GM23248 (cell line): ENCODE results near the gene KCNIP1. TPM values are rescaled to one million over a fixed set of nuclear protein-coding genes. Genes with fewer than 3 reads are reported as not detected.
"Not testable (repeated sequence)": the region's sequence is repeated elsewhere in the genome, so short reads cannot be mapped to it uniquely, and the experiment has no call there.

Experiments
- DNase-seq: peaks from one replicate; pipeline ENCODE4 v3.0.0-alpha.2; 2015
- H2AFZ ChIP-seq: fragments of 200-600 bp; sonication (generic); 2 replicates; pipeline ENCODE4 v1.6.1; 2016; ENCODE audit warnings: antibody characterized with exemption
- H3F3A ChIP-seq: fragments of 200-600 bp; sonication (generic); 2 replicates; pipeline ENCODE4 v1.6.1; 2016; ENCODE audit warnings: mild to moderate bottlenecking, antibody characterized with exemption, mixed run types; ENCODE audit not compliant: insufficient read depth
- H3K27ac ChIP-seq: fragments of 200-600 bp; sonication (generic); 2 replicates; pipeline ENCODE4 v1.5.1; 2016; ENCODE audit warnings: mild to moderate bottlenecking
- H3K27me3 ChIP-seq: fragments of 200-600 bp; sonication (generic); replicated peaks from 2 replicates; pipeline ENCODE4 v1.6.1; 2016; ENCODE audit warnings: mild to moderate bottlenecking; ENCODE audit not compliant: insufficient read depth
- H3K36me3 ChIP-seq: fragments of 200-600 bp; sonication (generic); 2 replicates; pipeline ENCODE4 v1.6.1; 2016; ENCODE audit warnings: low read depth, mild to moderate bottlenecking
- H3K4me1 ChIP-seq: fragments of 200-600 bp; sonication (generic); 2 replicates; pipeline ENCODE4 v1.6.1; 2016; ENCODE audit warnings: mild to moderate bottlenecking; ENCODE audit not compliant: insufficient read depth
- H3K4me2 ChIP-seq: fragments of 200-600 bp; sonication (generic); one replicate; pipeline ENCODE4 v1.6.1; 2016; ENCODE audit warnings: mild to moderate bottlenecking; ENCODE audit not compliant: unreplicated experiment
- H3K4me3 ChIP-seq: fragments of 200-600 bp; sonication (generic); 2 replicates; pipeline ENCODE4 v1.5.1; 2016; ENCODE audit warnings: mild to moderate bottlenecking
- H3K79me2 ChIP-seq: fragments of 200-600 bp; sonication (generic); 2 replicates; pipeline ENCODE4 v1.6.1; 2016; ENCODE audit warnings: mild to moderate bottlenecking; ENCODE audit not compliant: insufficient read depth
- H3K9ac ChIP-seq: fragments of 200-600 bp; sonication (generic); 2 replicates; pipeline ENCODE4 v1.6.1; 2016; ENCODE audit warnings: mild to moderate bottlenecking
- H3K9me2 ChIP-seq: fragments of 200-600 bp; sonication (generic); 2 replicates; pipeline ENCODE4 v1.6.1; 2016; ENCODE audit warnings: mixed run types, mild to moderate bottlenecking, moderate library complexity; ENCODE audit not compliant: insufficient read depth
- H3K9me3 ChIP-seq: fragments of 200-600 bp; sonication (generic); one replicate; pipeline ENCODE4 v1.6.1; 2017; ENCODE audit warnings: low read depth
- H4K20me1 ChIP-seq: fragments of 200-600 bp; sonication (generic); 2 replicates; pipeline ENCODE4 v1.6.0; 2016; ENCODE audit not compliant: insufficient read depth
- EZH2 ChIP-seq: fragments of 200-600 bp; sonication (generic); IDR thresholded peaks from 2 replicates; pipeline ENCODE4 v1.6.1; 2018; ENCODE audit warnings: antibody characterized with exemption, mild to moderate bottlenecking; ENCODE audit not compliant: insufficient read depth, poor library complexity, severe bottlenecking
- EZH2phosphoT487 ChIP-seq: fragments of 200-600 bp; sonication (generic); IDR thresholded peaks from 2 replicates; pipeline ENCODE4 v1.6.1; 2018; ENCODE audit warnings: antibody characterized with exemption, moderate library complexity, mild to moderate bottlenecking, low read depth; ENCODE audit not compliant: insufficient read depth
- WGBS, 2 experiments: methylation state at CpG; one replicate each; pipeline ENCODE4 v1.1.6; 2015 to 2017; ENCODE audit warnings: low lambda C conversion rate in 2 of 2, low coverage in 1 of 2; ENCODE audit errors: missing lambda C conversion rate in 2 of 2; 5-methylcytosine and 5-hydroxymethylcytosine counted together
- in situ Hi-C: fragments of 300-500 bp; cut with MboI; formaldehyde crosslinking; loops from 2 replicates; pipeline ENCODE4 v1.15.0; 2020
- polyA plus RNA-seq: library from polyadenylated mRNA; unstranded; fragments of >200 nt; fragmentation: Nextera tagmentation; extraction: Ambion mirVana; gene quantifications from 2 replicates; pipeline ENCODE4 v1.2.1, GENCODE V29; 2016
- total RNA-seq: library from RNA; depleted of rRNA; stranded (reverse); fragments of >200 nt; shearing (Covaris generic); gene quantifications from 2 replicates; pipeline ENCODE4 v1.2.3, GENCODE V29; 2014

Gene KCNIP1
- total and polyA plus RNA-seq, 2 experiments from 2014 or later: not detected

GRCh38 chr5:170750791-170751190 lies 247.0 kb downstream of the KCNIP1 start:
- Histone ChIP-seq H3F3A (no peaks in the 10 kb centered on the region), H3K9me3 (no peaks in the 10 kb centered on the region), H3K9me2 (no peaks in the 10 kb centered on the region), H3K4me3 (no peak overlapping the region), H3K27ac (no peak overlapping the region), H3K4me2 (no peak overlapping the region), H3K9ac (no peak overlapping the region), H2AFZ (no peak overlapping the region), H4K20me1 (no peaks in the 10 kb centered on the region), H3K4me1 (no peaks in the 10 kb centered on the region), H3K36me3 (no peaks in the 10 kb centered on the region), H3K79me2 (no peaks in the 10 kb centered on the region), H3K27me3 (peaks cover 21% of the 10 kb centered on the region; the same call in 1 of the 2 replicates)
- in situ Hi-C loops: no loop called here
- no peak for DNase-seq
- TF ChIP-seq EZH2: no peak
- no peak for TF ChIP-seq EZH2phosphoT487
- 65 to 71% methylated on average over 6 of the region's 6 CpGs for WGBS, 2 experiments

DNA sequence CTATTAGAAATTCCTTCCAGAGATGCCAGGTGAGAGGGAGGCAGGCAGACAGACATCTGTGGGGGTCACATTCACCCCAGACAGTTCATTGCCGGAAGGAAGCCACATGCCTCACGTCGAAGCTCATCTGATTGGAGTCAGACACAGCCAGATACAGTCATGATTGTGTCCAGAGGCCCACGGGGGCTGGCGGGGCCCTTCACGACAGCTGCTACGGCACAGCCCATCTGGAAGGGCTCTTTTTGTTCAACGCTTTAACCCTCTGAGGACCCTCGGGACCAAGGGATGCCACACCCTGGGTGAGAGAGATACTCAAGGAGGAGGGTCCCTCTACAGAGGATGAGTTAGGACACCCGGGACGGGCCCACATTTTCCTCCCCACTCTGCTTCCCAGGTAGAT lies 247.8 kb downstream of the KCNIP1 start:
- Histone ChIP-seq H3K4me1 (no peaks in the 10 kb centered on the region), H3K9me2 (no peaks in the 10 kb centered on the region), H3K9ac (no peak overlapping the region), H3K27ac (no peak overlapping the region), H3K4me2 (no peak overlapping the region), H3K9me3 (no peaks in the 10 kb centered on the region), H3K4me3 (no peak overlapping the region), H3F3A (no peaks in the 10 kb centered on the region), H4K20me1 (no peaks in the 10 kb centered on the region), H3K36me3 (no peaks in the 10 kb centered on the region), H3K79me2 (no peaks in the 10 kb centered on the region), H2AFZ (no peak overlapping the region), H3K27me3 (peaks cover 21% of the 10 kb centered on the region; the same call in 1 of the 2 replicates)
- TF ChIP-seq EZH2 (no peak), EZH2phosphoT487 (no peak)
- no peak for DNase-seq
- in situ Hi-C loops: no loop called here
- 45% methylated on average over 11 of the region's 11 CpGs for WGBS, 2 experiments

DNA sequence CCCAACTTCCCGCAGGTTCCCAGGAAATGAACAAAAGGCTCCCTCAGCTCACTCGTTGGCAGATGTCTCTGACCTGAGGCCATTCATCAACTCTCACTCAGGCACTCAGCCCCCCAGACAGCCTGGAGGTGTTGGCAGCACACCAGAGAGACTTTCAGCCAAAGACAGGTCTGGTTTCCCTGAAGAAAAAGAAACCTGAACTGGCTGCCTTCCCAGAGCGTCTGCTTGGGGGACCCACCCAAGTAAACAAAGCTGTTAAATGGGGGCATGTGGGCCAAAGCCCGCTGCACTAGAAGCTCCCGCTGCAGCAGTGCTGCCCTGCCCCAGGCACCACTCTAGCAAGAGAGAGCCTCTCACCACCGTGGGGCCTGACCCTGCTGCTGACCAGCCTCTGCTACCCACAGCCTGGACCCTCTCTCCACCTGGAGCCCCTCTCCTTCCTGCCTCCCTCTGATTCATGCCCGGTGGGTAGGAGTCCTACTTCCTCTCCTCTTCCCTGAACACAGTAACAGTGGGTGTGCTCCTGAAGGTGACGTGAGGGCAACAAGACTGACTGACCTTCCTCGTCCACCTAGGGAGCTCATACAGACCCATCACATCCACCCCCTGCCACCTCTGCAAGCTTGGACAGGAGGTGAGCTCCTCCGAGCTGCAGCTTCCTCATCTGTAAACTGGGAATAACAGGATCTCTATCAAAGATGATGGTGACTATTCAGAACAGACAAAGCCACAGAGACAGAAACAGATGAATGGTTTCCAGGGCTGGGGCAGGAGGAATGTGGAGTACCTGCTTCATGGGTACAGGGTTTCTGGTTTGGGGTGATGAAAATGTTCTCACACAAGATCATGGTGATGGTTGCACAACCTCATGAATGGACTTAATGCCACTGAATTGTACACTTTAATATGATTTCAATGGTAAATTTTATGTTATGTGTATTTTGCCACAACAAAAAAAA lies 248.7 kb downstream of the KCNIP1 start:
- H3F3A ChIP-seq: no peaks in the 10 kb centered on the region
- TF ChIP-seq EZH2 (no peak), EZH2phosphoT487 (no peak)
- no peaks in the 10 kb centered on the region for H3K79me2 ChIP-seq
- 0 out of 2 replicates have a peak, but pooled peaks cover 3% of the 10 kb centered on the region for H3K4me1 ChIP-seq
- H3K27me3 ChIP-seq: peaks cover 21% of the 10 kb centered on the region; the same call in 1 of the 2 replicates
- no peak overlapping the region for H3K9ac ChIP-seq
- H4K20me1 ChIP-seq: no peaks in the 10 kb centered on the region
- H3K36me3 ChIP-seq: no peaks in the 10 kb centered on the region
- no peak overlapping the region for H3K27ac ChIP-seq
- no peak for DNase-seq
- 33 to 41% methylated on average over 10 of the region's 10 CpGs for WGBS, 2 experiments
- in situ Hi-C loops: no loop called here
- H3K4me2 ChIP-seq: no peak overlapping the region
- H3K9me2 ChIP-seq: no peaks in the 10 kb centered on the region
- no peak overlapping the region for H3K4me3 ChIP-seq
- no peaks in the 10 kb centered on the region for H3K9me3 ChIP-seq
- H2AFZ ChIP-seq: no peak overlapping the region

DNA sequence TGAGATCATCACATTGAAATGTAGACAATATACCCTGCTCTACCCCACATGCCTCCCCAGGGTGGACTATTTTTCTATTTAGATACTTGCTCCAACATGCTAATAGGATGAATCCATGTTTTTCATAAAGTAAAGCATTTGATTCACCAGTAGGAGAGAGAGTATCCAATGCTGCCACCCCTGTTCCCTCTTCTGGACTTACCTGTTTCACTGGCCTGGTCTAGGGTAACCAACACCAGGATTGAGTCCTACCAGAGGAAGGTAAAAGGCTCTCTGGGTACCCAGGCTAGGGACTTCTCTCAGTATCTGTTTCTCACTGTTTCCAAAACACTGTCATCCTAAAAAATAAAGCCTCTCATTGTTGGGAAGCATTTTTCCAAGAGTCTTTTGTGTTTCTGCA lies 249.5 kb downstream of the KCNIP1 start:
- Histone ChIP-seq H4K20me1 (no peaks in the 10 kb centered on the region), H3K27ac (no peak overlapping the region), H3K4me3 (no peak overlapping the region), H3K9me3 (no peaks in the 10 kb centered on the region), H3K36me3 (no peaks in the 10 kb centered on the region), H3K79me2 (no peaks in the 10 kb centered on the region), H3F3A (no peaks in the 10 kb centered on the region), H2AFZ (no peak overlapping the region), H3K9ac (no peak overlapping the region), H3K27me3 (peaks cover 25% of the 10 kb centered on the region), H3K4me2 (no peak overlapping the region), H3K9me2 (no peaks in the 10 kb centered on the region), H3K4me1 (0 out of 2 replicates have a peak, but pooled peaks cover 3% of the 10 kb centered on the region)
- in situ Hi-C loops: no loop called here
- no peak for DNase-seq
- TF ChIP-seq EZH2: no peak

DNA sequence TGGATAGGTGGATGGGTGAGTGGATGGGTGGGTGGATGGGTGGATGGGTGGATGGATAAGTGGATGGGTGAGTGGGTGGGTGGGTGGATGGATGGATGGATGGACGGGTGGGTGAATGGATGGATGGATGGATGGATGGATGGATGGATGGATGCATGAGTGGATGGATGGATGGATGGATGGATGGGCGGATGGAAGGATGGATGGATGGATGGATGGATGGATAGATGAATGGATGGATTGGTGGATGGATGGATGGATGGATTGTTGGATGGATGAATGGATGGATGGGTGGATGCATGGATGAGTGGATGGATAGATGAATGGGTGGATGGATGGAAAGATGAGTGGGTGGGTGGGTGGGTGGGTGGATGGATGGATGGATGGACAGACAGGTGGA lies 250.7 kb downstream of the KCNIP1 start:
- 21% methylated on average over 2 of the region's 2 CpGs; no CpG with 5 or more reads in 1 of the 2 experiments for WGBS, 2 experiments
- peaks cover 28% of the 10 kb centered on the region for H3K27me3 ChIP-seq
- H3K36me3 ChIP-seq, H3K4me2 ChIP-seq, DNase-seq, H4K20me1 ChIP-seq, H3K9me2 ChIP-seq, H3K27ac ChIP-seq, H3K4me1 ChIP-seq, H3K79me2 ChIP-seq, in situ Hi-C loops, H3K9ac ChIP-seq, H3K9me3 ChIP-seq, H2AFZ ChIP-seq, H3F3A ChIP-seq, H3K4me3 ChIP-seq: not testable (repeated sequence)
